NCI-H1694 (cell line): ENCODE results near the gene RNU6-9.
"Not testable (repeated sequence)": the region's sequence is repeated elsewhere in the genome, so short reads cannot be mapped to it uniquely, and the experiment has no call there.

ENCODE experiments used
- DNase-seq: peaks from one replicate; lab custom pipeline; 2025; lab: John Stamatoyannopoulos, UW

Gene RNU6-9

DNA sequence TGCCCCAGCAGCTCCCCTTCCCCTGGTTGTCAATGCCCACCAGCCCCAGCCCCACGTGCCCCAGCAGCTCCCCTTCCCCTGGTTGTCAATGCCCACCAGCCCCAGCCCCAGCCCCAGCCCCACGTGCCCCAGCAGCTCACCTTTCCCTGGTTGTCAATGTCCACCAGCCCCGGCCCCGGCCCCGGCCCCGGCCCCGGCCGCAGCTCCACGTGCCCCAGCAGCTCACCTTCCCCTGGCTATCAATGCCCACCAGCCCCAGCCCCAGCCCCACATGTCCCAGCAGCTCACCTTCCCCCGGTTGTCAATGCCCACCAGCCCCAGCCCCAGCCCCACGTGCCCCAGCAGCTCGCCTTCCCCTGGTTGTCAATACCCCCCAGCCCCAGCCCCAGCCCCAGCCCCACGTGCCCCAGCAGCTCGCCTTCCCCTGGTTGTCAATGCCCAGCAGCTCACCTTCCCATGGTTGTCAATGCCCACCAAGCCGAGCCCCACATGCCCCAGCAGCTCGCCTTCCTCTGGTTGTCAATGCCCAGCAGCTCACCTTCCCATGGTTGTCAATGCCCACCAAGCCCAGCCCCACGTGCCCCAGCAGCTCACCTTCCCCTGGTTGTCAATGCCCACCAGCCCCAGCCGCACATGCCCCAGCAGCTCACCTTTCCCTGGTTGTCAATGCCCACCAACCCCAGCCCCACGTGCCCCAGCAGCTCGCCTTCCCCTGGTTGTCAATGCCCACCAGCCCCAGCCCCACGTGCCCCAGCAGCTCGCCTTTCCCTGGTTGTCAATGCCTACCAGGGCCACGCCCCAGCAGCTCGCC, 14.3 kb upstream of the RNU6-9 start:
- DNase-seq, result not testable (repeated sequence)

GRCh38 chr19:879711-880438, 13.4 kb upstream of the RNU6-9 start:
- DNase-seq, result no peak

DNA sequence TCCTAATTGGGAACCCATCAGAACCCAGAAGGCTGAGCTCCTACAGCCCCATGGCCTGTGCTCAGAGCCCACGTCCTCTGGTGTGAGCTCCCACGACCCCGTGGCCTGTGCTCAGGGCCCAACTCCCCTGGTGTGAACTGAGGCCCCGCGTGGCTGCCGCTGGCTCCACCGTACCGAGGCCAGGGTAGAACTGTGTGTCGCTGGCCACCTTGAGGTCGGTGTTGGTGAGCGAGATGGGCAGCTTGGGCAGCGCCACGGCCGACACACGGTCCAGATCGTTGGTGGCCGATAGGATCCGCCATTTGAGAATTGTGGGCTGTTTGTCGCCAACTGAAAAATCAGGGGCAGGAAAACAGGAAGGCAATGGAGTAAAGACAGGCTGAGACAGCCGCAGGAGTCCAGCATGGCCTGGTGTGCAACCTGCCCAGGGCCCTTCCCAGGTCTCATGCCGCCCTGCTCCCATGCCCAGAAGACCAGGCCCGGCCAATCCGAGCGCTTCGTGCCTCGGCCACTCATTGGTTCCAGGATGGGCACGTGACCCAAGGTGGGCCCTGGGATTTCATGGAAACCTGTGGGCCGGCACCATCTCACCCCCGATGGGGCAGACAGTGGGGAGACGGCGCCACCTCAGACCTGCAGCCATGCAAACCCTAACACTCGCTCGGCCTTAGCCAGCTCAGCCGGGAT, 11.8 kb upstream of the RNU6-9 start:
- DNase-seq, result no peak

DNA sequence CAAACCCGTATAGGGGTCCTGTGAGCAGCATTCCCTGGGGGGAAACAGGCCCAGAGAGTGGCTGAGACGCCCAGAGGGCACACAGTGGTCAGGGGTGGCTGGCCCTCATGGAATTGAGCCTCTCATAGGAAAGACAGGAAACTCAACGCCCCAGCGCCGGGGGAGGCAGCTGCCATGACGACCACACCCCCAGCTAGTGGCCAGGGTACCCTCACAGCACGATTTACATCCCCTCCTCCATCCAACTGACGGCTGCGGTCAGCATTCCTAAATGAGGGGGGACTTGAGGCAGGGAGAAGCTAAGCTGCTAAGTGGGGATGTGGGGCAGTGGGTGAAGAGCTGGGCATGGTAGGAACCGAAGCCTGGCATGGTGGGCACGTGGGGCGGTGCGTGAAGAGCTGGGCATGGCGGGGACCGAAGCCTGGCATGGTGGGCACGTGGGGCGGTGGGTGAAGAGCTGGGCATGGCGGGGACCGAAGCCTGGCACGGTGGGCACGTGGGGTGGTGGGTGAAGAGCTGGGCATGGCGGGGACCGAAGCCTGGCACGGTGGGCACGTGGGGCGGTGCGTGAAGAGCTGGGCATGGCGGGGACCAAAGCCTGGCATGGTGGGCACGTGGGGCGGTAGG, 10.3 kb upstream of the RNU6-9 start:
- no peak for DNase-seq

DNA sequence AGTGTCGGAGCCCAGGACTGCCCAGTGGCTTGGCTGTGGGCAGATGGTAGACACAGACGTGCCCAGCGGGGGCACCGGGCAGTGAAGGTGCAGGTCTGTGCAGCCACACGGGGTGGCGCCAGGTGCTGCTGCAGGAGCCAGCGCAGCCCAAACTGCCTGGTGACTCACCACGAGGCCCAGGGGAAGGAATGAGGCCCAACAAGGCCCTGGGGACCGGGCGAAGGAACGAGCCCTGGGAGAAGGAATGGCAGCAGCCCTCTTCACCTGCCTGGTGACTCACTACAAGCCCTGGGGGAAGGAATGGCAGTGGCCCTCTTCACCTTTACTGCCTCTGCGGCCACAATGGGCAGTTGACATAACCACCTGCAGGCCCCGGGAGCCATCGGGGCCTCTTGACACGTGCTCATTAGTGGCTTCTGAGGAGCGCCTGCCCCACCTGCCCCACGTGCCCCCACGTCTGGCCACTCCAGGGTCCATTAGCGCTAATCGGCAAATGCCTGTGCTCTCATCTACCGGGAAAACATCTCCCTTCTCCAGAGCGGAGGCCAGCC, 9.5 kb upstream of the RNU6-9 start:
- DNase-seq, result no peak

GRCh38 chr19:884420-885211, 8.7 kb upstream of the RNU6-9 start:
- no peak for DNase-seq

GRCh38 chr19:885536-886224, 7.6 kb upstream of the RNU6-9 start:
- DNase-seq, result no peak

DNA sequence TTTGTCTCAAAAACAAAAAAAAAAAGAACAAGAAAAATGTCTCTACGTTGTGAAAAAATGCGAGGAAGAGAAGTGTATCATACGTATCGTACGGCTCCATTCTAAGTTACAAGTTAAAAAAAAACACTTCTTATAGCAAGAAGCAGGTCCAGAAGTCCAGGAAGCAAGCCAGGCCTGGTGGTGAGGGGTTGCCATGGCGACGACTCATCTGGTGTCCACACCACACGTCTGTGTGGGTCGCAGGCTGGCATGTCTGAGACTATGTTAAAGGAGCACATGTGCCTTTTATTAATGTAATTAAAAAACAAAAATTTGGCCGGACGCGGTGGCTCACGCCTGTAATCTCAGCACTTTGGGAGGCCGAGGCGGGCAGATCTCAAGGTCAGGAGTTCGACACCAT, 6.2 kb upstream of the RNU6-9 start:
- DNase-seq, result no peak

- DNase-seq, result no peak
Observed at GRCh38 chr19:887599-887998, 5.7 kb upstream of the RNU6-9 start.

GRCh38 chr19:888581-889385, 4.5 kb upstream of the RNU6-9 start:
- DNase-seq, result no peak

- DNase-seq, result no peak
Observed at GRCh38 chr19:889662-890295, 3.5 kb upstream of the RNU6-9 start.

GRCh38 chr19:890831-891230, 2.5 kb upstream of the RNU6-9 start:
- DNase-seq, result no peak

DNA sequence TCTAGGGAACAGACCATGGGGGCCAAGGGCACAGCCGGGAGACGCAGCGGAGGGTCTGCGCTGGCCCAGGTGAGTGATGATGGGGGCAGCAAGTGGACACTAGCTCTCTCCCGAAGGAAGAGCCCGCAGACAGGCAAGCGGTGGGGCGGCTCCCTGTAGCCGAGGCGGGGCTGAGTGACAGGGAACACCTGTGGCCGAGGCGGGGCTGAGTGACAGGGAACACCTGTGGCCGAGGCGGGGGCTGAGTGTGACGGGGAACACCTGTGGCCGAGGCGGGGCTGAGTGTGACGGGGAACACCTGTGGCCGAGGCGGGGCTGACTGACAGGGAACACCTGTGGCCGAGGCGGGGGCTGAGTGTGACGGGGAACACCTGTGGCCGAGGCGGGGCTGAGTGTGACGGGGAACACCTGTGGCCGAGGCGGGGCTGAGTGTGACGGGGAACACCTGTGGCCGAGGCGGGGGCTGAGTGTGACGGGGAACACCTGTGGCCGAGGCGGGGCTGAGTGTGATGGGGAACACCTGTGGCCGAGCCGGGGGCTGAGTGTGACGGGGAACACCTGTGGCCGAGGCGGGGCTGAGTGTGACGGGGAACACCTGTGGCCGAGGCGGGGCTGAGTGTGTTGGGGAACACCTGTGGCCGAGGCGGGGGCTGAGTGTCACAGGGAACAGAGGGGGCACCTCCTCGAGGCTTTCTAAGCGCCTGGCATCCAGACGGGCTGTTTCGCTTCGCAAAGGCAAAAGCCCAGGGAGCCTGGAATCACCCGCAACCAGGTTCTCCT, 1.7 kb upstream of the RNU6-9 start:
- DNase-seq, result not testable (repeated sequence)

GRCh38 chr19:892243-892893, 916 bp upstream of the RNU6-9 start:
- no peak for DNase-seq

DNA sequence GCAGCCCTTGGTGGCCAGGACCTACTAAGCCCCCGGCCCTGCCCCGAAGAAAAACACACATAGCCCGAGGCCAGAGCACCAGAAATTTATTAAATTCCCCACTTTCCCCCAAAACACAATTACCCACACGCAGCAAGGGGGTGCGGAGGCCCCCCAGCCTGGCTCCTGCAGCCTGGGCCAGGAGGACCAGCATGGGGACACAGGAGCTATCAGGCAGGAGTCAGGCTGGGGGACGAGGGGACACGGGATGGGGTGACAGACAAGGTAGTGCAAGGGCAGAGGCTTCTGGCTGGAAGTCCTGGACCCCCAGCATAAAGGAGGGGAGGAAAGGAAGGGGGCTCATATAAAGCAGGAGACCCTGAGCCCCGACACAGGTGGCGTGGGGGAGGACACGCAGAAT, 3.1 kb downstream of the RNU6-9 start:
- DNase-seq, result no peak

- no peak for DNase-seq
Observed at GRCh38 chr19:896999-897398, 3.7 kb downstream of the RNU6-9 start.

DNA sequence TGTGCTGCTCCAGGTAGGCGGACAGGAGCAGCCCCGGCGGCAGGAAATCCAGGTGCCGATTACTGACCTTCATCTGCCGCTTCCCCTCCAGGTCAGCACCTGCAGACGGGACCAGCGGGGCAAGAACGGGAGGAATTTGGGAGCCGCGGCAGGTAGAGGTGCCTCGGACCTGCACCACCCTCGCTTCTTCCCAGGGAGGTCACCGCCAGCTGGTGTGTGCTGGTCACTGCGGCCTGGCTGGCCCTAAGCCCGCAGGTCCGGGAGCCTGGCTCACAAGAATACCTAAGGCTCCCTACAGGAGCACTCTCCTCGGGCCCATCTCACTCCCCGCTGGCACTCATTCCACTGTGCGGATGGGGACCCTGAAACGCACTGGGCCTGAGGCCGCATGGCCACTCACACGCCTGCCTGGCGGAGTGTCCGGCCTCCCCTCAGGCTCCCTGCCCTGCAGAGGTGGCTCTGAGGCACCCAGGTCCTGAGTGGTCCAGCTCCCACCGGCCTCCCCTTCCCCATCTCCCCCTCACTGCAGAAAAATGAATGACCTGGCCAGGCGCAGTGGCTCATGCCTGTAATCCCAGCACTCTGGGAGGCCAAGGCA, 4.3 kb downstream of the RNU6-9 start:
- no peak for DNase-seq

- DNase-seq, result peak; percentile 62
Observed at GRCh38 chr19:898663-899062, 5.4 kb downstream of the RNU6-9 start.
